ENCODE data around the gene TMEM222.
"Not testable (repeated sequence)": the region's sequence is repeated elsewhere in the genome, so short reads cannot be mapped to it uniquely, and the experiment has no call there.

TMEM222 gene

GRCh38 chr1:27380224-27380623 is 58.3 kb downstream of the TMEM222 start:
- no peak for DNase-seq (ENCODE audit: low spot score)

GRCh38 chr1:27380766-27381733 is 59.1 kb downstream of the TMEM222 start:
- no peak for DNase-seq (ENCODE audit: low spot score)

GRCh38 chr1:27381969-27382762 is 60.2 kb downstream of the TMEM222 start:
- no peak for DNase-seq (ENCODE audit: low spot score)

GRCh38 chr1:27383039-27383605 is 61.2 kb downstream of the TMEM222 start, which contains the start of gene CD164L2:
CD164L2 (minus strand) TSS chr1:27383333; CDS start chr1:27383239, 94 bp downstream.
- peak; percentile 42 for DNase-seq (ENCODE audit: low spot score)

- DNase-seq (ENCODE audit: low spot score) = no peak
These were observed 61.7 kb downstream of the TMEM222 start for GRCh38 chr1:27383661-27384060.

GRCh38 chr1:27384797-27385196 is 62.8 kb downstream of the TMEM222 start:
- DNase-seq (ENCODE audit: low spot score) = not testable (repeated sequence)
